ENCODE results near the gene FAM174B.

The FAM174B gene

GRCh38 chr15:92597548-92597947, 58.0 kb downstream of the FAM174B start:
- Histone ChIP-seq H3K79me2 (ENCODE audit: insufficient read depth, low read length) (no peaks in the 10 kb centered on the region), H3K4me1 (ENCODE audit: insufficient read depth, low read length) (no peaks in the 10 kb centered on the region), H3K4me2 (ENCODE audit: insufficient read depth, low read length) (no peak overlapping the region), H3K9ac (ENCODE audit: low read depth, low read length) (no peak overlapping the region), H3K36me3 (ENCODE audit: insufficient read depth, low read length) (no peaks in the 10 kb centered on the region), H3K9me3 (ENCODE audit: insufficient read depth, low read length, severe bottlenecking) (no peaks in the 10 kb centered on the region), H4K20me1 (ENCODE audit: insufficient read depth, low read length) (no peaks in the 10 kb centered on the region), H3K27me3 (ENCODE audit: insufficient read depth, low read length, poor library complexity) (peaks cover 19% of the 10 kb centered on the region), H3K4me3 (ENCODE audit: low read depth in 1 of 2, low read length in 2 of 2) (no peak overlapping the region), H2AFZ (ENCODE audit: low read depth, low read length) (no peak overlapping the region), H3K27ac (ENCODE audit: low read length) (no peak overlapping the region)
- no peak for DNase-seq
- ATAC-seq (ENCODE audit: insufficient read depth, low read depth), result no peak
- no peak for TF ChIP-seq CTCF (IDR thresholded peaks at IDR 0.05; ENCODE audit: borderline replicate concordance, extremely low read depth, low read length, poor library complexity, severe bottlenecking)
- TF ChIP-seq EZH2 (IDR thresholded peaks at IDR 0.05; ENCODE audit: borderline replicate concordance, low read depth, low read length, severe bottlenecking), result no peak

GRCh38 chr15:92596623-92597022, 59.0 kb downstream of the FAM174B start:
- Histone ChIP-seq H3K79me2 (ENCODE audit: insufficient read depth, low read length) (no peaks in the 10 kb centered on the region), H3K27me3 (ENCODE audit: insufficient read depth, low read length, poor library complexity) (peaks cover 17% of the 10 kb centered on the region), H4K20me1 (ENCODE audit: insufficient read depth, low read length) (no peaks in the 10 kb centered on the region), H3K36me3 (ENCODE audit: insufficient read depth, low read length) (no peaks in the 10 kb centered on the region), H3K4me2 (ENCODE audit: insufficient read depth, low read length) (no peak overlapping the region), H3K27ac (ENCODE audit: low read length) (no peak overlapping the region), H3K4me3 (ENCODE audit: low read depth in 1 of 2, low read length in 2 of 2) (no peak overlapping the region), H3K4me1 (ENCODE audit: insufficient read depth, low read length) (no peaks in the 10 kb centered on the region), H3K9ac (ENCODE audit: low read depth, low read length) (no peak overlapping the region), H2AFZ (ENCODE audit: low read depth, low read length) (no peak overlapping the region), H3K9me3 (ENCODE audit: insufficient read depth, low read length, severe bottlenecking) (no peaks in the 10 kb centered on the region)
- TF ChIP-seq EZH2 (IDR thresholded peaks at IDR 0.05; ENCODE audit: borderline replicate concordance, low read depth, low read length, severe bottlenecking) (no peak), CTCF (IDR thresholded peaks at IDR 0.05; ENCODE audit: borderline replicate concordance, extremely low read depth, low read length, poor library complexity, severe bottlenecking) (no peak)
- DNase-seq, result no peak
- no peak for ATAC-seq (ENCODE audit: insufficient read depth, low read depth)

DNA sequence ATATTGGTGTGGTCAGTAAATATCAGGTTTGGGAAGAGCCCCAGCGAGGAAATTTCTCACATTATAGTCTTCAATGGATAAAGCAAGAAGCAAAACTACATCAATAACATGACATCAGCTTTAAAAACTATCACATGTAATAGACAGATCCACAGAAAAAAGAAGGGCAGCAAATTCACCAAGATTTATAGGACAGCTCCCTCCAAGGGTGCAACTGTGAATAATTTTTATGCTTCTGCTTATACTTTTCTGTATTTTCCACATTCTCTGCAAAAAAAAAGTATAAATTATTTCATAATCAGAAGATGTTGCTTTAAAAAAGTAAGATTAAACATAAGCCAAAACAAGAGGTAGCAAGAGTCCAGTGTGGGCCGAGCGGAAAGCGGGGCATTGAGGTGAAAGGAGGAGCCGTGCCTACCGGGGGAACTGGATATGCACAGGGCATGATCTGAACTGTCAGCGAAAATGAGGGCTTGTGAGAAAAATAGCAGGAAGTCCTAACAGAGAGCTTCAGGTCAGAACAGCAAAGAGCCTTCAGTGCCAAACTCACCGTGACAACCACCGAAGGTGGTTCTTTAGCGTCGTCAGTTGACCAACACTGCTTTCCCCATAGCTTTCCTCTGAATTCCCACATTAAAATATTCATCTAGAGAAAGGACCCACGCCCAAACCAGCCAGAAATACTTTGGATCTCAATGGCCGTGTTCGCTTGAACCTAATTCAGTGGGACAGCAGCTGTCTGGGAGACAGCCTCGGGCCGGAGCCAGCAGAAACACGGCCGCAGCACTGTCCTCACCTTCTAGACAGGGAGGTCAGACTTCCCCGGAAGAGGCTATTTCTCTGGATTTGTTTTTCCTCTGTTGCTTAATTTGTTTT, 59.8 kb downstream of the FAM174B start:
- Histone ChIP-seq H3K79me2 (ENCODE audit: insufficient read depth, low read length) (no peaks in the 10 kb centered on the region), H2AFZ (ENCODE audit: low read depth, low read length) (no peak overlapping the region), H3K27me3 (ENCODE audit: insufficient read depth, low read length, poor library complexity) (peaks cover 12% of the 10 kb centered on the region), H3K4me1 (ENCODE audit: insufficient read depth, low read length) (no peaks in the 10 kb centered on the region), H3K9me3 (ENCODE audit: insufficient read depth, low read length, severe bottlenecking) (no peaks in the 10 kb centered on the region), H4K20me1 (ENCODE audit: insufficient read depth, low read length) (no peaks in the 10 kb centered on the region), H3K4me2 (ENCODE audit: insufficient read depth, low read length) (no peak overlapping the region), H3K4me3 (ENCODE audit: low read depth in 1 of 2, low read length in 2 of 2) (no peak overlapping the region), H3K36me3 (ENCODE audit: insufficient read depth, low read length) (no peaks in the 10 kb centered on the region), H3K27ac (ENCODE audit: low read length) (no peak overlapping the region), H3K9ac (ENCODE audit: low read depth, low read length) (no peak overlapping the region)
- DNase-seq (no peak), ATAC-seq (ENCODE audit: insufficient read depth, low read depth) (no peak)
- no peak for TF ChIP-seq CTCF (IDR thresholded peaks at IDR 0.05; ENCODE audit: borderline replicate concordance, extremely low read depth, low read length, poor library complexity, severe bottlenecking)
- no peak for TF ChIP-seq EZH2 (IDR thresholded peaks at IDR 0.05; ENCODE audit: borderline replicate concordance, low read depth, low read length, severe bottlenecking)

Data from DND-41 (cell line).